Epithelial cell of prostate (primary cell): Measurements from ENCODE around the gene RPL41.
A peak's percentile ranks its signal among the peaks of the same experiment; 100 is the strongest.
"Not testable (repeated sequence)": the region's sequence is repeated elsewhere in the genome, so short reads cannot be mapped to it uniquely, and the experiment has no call there.

Experiments used
- DNase-seq: peaks from one replicate; pipeline ENCODE4 v3.0.0-alpha.2; 2011; ENCODE audit warnings: low read depth, low spot score
- H3K27ac ChIP-seq: fragments of 450-650 bp; 2 replicates; pipeline ENCODE4 v1.5.1; 2017; ENCODE audit warnings: mild to moderate bottlenecking

The RPL41 gene

DNA sequence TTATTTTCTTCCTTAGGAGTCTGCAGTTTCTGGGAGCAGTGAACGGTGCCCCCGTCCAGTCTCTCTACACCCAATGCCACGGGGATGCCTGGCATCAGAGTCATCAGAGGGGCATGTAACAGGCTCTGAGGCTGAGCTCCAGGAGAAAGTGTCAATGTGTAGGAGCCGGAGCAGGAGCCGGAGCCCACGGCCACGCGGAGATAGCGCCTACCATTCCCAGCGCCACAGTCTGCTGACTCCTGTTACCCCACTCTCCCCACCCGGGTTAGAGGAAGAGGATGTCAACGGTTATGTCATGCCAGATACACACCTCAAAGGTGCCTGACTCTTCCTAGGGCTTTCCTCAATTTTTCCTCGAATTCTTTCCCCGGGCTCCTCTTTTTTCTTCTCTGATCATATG lies 15.4 kb upstream of the RPL41 start:
- no peak for DNase-seq
- no peak overlapping the region for H3K27ac ChIP-seq

DNA sequence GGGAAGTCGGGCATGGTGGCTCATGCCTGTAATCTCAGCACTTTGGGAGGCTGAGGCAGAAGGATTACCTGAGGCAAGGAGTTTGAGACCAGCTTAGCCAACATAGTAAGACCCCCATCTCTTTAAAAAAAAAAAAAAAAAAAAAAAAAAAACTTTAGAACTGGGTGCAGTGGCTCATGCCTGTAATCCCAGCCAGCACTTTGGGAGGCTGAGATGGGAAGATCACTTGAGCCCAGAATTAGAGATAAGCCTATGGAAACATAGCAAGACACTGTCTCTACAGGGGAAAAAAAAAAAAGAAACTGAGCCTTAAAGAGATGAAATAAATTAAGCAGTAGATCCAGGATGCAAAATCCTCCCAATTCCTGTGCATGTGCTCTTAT lies 13.8 kb upstream of the RPL41 start:
- H3K27ac ChIP-seq: no peak overlapping the region
- no peak for DNase-seq

DNA sequence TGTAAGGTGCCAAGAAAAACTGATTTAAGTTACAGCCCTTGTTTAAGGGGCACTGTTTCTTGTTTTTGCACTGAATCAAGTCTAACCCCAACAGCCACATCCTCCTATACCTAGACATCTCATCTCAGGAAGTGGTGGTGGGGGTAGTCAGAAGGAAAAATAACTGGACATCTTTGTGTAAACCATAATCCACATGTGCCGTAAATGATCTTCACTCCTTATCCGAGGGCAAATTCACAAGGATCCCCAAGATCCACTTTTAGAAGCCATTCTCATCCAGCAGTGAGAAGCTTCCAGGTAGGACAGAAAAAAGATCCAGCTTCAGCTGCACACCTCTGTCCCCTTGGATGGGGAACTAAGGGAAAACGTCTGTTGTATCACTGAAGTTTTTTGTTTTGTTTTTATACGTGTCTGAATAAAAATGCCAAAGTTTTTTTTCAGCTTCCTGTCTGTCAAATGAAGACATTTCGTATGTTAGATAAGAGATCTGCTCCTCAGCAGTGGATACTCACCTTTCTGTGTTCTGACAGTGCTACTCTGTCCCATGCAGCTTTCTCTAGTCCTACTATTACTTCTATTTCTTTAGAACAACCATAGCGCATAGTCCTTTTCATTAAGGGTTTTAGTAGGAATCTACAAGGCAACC lies 13.2 kb upstream of the RPL41 start:
- no peak for DNase-seq
- H3K27ac ChIP-seq: peak overlapping the region; percentile 72

- DNase-seq: no peak
- H3K27ac ChIP-seq: peak overlapping the region; percentile 72
Measured at GRCh38 chr12:56103823-56104108, 12.7 kb upstream of the RPL41 start.

- H3K27ac ChIP-seq: peak within 1 kb of the TSS; percentile 72
- DNase-seq: peak; percentile 85
Measured at GRCh38 chr12:56104109-56104814, 12.2 kb upstream of the RPL41 start, which contains the start of gene PA2G4. TSS of gene PA2G4 (plus strand) at chr12:56104559. CDS start at chr12:56104738, 179 bp downstream.

DNA sequence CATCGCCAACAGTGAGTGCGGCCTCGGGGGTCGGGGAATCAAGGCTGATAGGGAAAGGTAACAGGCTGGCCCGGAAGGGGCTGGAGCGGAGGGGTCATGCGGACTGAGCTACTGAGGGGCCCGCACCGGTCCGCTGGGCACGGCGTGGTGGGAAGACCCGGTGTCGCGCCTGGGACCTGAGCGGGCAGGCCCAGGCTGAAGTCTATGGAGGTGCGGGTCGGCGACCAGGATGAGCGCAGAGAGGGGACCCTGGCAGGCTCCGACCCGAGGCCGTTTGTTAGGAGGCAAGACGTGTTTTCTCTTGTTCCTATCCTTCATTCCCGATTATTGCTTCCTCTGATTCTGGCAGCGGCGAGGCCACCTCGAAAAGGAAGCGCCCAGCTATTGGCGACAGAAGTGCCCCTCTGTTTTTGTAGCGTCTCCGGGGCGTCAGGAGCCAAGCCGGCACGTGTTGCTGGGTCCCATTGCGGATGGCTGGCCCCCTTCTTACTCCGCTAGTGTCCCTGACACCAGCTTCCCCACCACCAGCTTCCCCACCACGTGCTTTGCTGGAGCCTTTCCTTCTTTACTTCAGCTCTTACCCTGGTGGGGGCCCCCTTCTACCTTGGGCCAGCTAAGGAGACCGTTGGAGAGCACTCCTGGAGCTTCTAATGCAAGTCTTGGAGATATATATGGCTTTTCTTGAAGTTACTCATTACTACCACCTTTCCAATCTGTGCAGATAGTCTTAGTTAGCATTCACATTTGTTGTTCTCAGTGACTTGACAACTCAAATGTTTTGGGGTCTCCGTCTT lies 11.4 kb upstream of the RPL41 start:
- DNase-seq: no peak
- peak overlapping the region; percentile 72 for H3K27ac ChIP-seq

- H3K27ac ChIP-seq: peak overlapping the region; percentile 72
- DNase-seq: no peak
Measured at GRCh38 chr12:56105609-56105902, 10.9 kb upstream of the RPL41 start.

DNA sequence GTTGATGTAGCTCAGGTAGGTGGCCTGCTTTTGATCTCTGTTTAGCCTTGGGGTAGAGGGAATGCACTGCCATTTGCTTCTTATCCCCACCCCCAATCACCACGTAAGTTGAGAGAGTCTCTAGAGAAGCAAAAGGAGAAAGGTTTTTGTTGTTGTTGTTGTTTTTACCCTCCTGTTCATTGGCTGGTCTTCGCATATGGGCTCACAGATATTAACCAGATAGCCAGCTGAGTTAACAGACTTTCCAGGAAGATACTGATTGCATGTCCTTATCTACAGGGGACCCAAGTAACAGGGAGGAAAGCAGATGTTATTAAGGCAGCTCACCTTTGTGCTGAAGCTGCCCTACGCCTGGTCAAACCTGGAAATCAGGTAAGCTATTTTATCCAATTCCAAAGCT lies 9.2 kb upstream of the RPL41 start:
- H3K27ac ChIP-seq: no peak overlapping the region
- DNase-seq: no peak

DNA sequence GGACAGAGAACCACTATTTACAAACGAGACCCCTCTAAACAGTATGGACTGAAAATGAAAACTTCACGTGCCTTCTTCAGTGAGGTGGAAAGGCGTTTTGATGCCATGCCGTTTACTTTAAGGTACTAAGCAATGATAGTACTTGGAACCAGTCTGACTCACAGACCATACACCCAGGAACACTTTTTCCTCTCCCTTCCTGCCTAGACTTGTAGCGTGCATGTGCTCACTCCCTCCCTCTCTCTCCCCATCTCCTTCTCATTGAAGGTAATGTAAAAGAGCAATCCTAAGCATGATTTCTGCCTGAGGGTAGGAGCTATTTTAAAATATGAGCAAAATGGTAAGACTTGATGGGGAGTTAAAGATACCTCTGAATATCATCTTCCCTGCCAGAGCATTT lies 5.9 kb upstream of the RPL41 start:
- H3K27ac ChIP-seq: peak overlapping the region; percentile 51
- peak; percentile 83 for DNase-seq

GRCh38 chr12:56114084-56114483 lies 2.3 kb upstream of the RPL41 start:
- DNase-seq: no peak
- peak overlapping the region; percentile 93 for H3K27ac ChIP-seq

- no peak for DNase-seq
- H3K27ac ChIP-seq: peak overlapping the region; percentile 93
Measured at GRCh38 chr12:56115329-56115728, 1.1 kb upstream of the RPL41 start.

- not testable (repeated sequence) for DNase-seq
- H3K27ac ChIP-seq: peak overlapping the region; percentile 93
Measured at GRCh38 chr12:56117082-56117706, 761 bp downstream of the RPL41 start.

DNA sequence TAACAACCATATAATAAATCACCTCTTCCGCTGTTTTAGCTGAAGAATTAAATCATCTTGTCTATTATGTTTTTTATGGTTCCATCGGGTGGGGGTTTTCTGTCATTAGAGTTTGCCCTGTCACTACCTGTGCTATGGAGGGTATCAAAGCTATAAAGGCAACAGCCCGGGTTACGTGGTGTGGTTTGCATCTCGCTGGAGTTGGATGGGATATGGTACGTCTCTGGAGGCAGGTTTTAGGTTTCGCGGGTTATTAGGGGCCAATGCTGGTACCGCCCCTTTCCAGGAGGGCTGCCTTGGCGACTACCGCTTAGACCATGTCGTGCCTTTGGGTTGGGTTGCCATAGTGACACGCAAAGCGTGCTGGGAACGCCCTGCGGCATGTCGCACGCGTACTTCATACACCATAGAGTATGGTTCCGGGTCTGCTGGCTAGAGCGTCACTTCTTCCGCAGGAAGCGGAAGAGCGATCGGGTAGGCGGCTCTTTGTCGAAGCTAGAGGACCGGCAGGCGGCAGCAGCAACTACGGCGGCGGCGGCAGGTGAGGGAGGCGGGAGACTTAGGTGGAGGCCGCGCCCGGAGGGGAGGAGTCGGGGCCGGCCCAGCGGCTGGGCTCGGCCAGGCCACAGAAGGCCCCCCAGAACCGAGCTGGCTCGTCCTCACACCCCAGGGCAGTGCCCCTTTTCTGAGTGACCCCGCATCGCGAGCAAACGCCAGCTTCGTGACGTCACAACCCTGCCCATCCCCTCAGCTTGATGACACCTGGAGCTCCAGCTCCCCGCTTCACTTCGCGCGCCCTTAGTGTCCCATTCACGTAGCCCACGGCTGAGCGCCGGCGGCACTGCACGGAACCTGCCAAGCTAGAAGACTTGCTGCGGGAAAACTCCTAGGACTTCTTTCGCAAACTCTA lies 1.6 kb downstream of the RPL41 start, which contains the start of gene ZC3H10:
TSS of gene ZC3H10 (plus strand) at position 489 of the 910 bp plus-strand sequence. CDS start 2,297 bp downstream, outside the sequence.
- peak; percentile 98 for DNase-seq
- peak within 1 kb of the TSS; percentile 93 for H3K27ac ChIP-seq

GRCh38 chr12:56118688-56119357 lies 2.4 kb downstream of the RPL41 start:
- H3K27ac ChIP-seq: peak overlapping the region; percentile 93
- DNase-seq: no peak

- DNase-seq: peak; percentile 44
- peak overlapping the region; percentile 93 for H3K27ac ChIP-seq
Measured at GRCh38 chr12:56119361-56119796, 2.9 kb downstream of the RPL41 start.

- no peak for DNase-seq
- H3K27ac ChIP-seq: peak overlapping the region; percentile 93
Measured at GRCh38 chr12:56120158-56120846, 3.9 kb downstream of the RPL41 start.

- no peak overlapping the region for H3K27ac ChIP-seq
- DNase-seq: no peak
Measured at GRCh38 chr12:56121204-56121870, 4.9 kb downstream of the RPL41 start.

DNA sequence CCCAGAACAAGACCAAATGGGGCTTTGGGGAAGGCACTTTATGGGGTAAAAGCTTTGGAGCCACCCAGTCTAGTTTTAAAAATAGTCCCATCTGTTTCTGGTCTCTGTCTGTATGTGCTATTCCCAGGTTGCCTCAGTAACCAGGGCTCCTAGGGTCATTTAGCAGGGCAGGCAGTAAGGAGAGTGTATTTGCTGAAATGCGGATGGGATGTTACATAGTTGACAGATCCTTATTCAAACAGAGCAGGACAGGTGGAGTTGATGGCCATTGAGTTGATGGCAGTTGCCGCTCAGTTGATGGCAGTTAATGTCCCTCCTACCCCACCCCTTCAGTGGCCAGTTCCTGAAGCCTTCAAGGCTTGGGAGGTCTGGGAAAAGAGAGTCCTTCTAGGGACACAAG lies 6.2 kb downstream of the RPL41 start:
- DNase-seq: no peak
- H3K27ac ChIP-seq: no peak overlapping the region
